HL-60/S4 treated with phorbol 12-myristate 13-acetate at 8.2 ng/mL for 4 days and 3 days (cell line): ENCODE results near the gene DTX3.
"Not testable (repeated sequence)": the region's sequence is repeated elsewhere in the genome, so short reads cannot be mapped to it uniquely, and the experiment has no call there.

Source experiments
- in situ Hi-C: fragments of 300-500 bp; cut with MboI; formaldehyde crosslinking; loops from 2 replicates; pipeline ENCODE4 v1.15.0; 2022; ENCODE audit warnings: low sequenced_read_pairs

Gene DTX3

GRCh38 chr12:57606821-57607220, 2.2 kb downstream of the DTX3 start:
- in situ Hi-C loops: no loop called here

- in situ Hi-C loops: no loop called here
Measured at GRCh38 chr12:57607958-57608663, 3.5 kb downstream of the DTX3 start.

- in situ Hi-C loops: no loop called here
Measured at GRCh38 chr12:57609101-57609780, 4.6 kb downstream of the DTX3 start.

- in situ Hi-C loops: no loop called here
Measured at GRCh38 chr12:57609781-57610553, 5.3 kb downstream of the DTX3 start.

GRCh38 chr12:57610554-57611107, 6.0 kb downstream of the DTX3 start:
- in situ Hi-C loops: no loop called here

GRCh38 chr12:57611108-57611826, 6.6 kb downstream of the DTX3 start, which contains the start of gene ARHGEF25:
Gene ARHGEF25, plus strand, starts transcription at chr12:57611435. Its CDS starts 460 bp downstream, at chr12:57611895.
- in situ Hi-C loops: no loop called here

GRCh38 chr12:57611827-57612710, 7.4 kb downstream of the DTX3 start:
- in situ Hi-C loops: no loop called here

GRCh38 chr12:57612711-57613426, 8.2 kb downstream of the DTX3 start:
- in situ Hi-C loops: no loop called here

- in situ Hi-C loops: no loop called here
Measured at GRCh38 chr12:57613427-57614109, 8.9 kb downstream of the DTX3 start.

- in situ Hi-C loops: no loop called here
Measured at GRCh38 chr12:57614178-57614947, 9.7 kb downstream of the DTX3 start.

GRCh38 chr12:57614948-57615500, 10.4 kb downstream of the DTX3 start:
- in situ Hi-C loops: no loop called here

- in situ Hi-C loops: no loop called here
Measured at GRCh38 chr12:57615637-57616036, 11.0 kb downstream of the DTX3 start.

GRCh38 chr12:57616383-57617101, 11.9 kb downstream of the DTX3 start:
- in situ Hi-C loops: no loop called here

GRCh38 chr12:57617942-57618341, 13.3 kb downstream of the DTX3 start:
- in situ Hi-C loops: no loop called here

- in situ Hi-C loops: not testable (repeated sequence)
Measured at GRCh38 chr12:57618431-57618830, 13.8 kb downstream of the DTX3 start.

- in situ Hi-C loops: no loop called here
Measured at GRCh38 chr12:57618966-57619433, 14.4 kb downstream of the DTX3 start.
